ENCODE measurements around the gene COL20A1.

- TF ChIP-seq CTCF (IDR thresholded peaks at IDR 0.05) (no peak), POLR2A (IDR thresholded peaks at IDR 0.05; ENCODE audit: low read depth) (no peak)
Measured at GRCh38 chr20:63253438-63254231, 39.4 kb upstream of the COL20A1 start.

All from esophagus muscularis mucosa (tissue), 3 donors.